ENCODE data around the gene NSDHL. TPM values are rescaled to one million over a fixed set of nuclear protein-coding genes. Genes with fewer than 3 reads are reported as not detected.
"Not testable (repeated sequence)": the region's sequence is repeated elsewhere in the genome, so short reads cannot be mapped to it uniquely, and the experiment has no call there.

The NSDHL gene
- total RNA-seq, 2 experiments from 2014 or later = 20.2 to 23.3 TPM

DNA sequence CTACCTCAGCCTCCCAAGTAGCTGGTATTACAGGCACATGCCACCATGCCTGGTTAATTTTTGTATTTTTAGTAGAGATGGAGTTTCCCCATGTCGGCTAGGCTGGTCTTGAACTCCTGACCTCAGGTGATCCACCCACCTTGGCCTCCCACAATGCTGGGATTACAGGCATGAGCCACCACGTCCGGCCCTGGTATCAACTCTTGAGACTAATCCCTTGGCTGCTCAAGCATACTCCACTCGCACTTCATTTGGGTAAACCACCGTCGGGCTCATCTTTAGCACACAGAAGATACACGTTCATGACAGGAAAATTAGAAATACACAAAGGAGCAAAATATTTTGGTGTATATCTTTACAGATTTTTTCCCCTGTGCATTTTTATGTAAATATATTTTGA lies 79.2 kb downstream of the NSDHL start:
- intact Hi-C loops (cut with micrococcal nuclease); CTCF ChIA-PET; H3K9me3 Mint-ChIP-seq; H3K36me3 Mint-ChIP-seq; DNase-seq; POLR2A ChIA-PET; H3K4me3 Mint-ChIP-seq; H3K4me1 Mint-ChIP-seq (ENCODE audit: low read depth); H3K27me3 Mint-ChIP-seq; H3K27ac Mint-ChIP-seq: not testable (repeated sequence)

DNA sequence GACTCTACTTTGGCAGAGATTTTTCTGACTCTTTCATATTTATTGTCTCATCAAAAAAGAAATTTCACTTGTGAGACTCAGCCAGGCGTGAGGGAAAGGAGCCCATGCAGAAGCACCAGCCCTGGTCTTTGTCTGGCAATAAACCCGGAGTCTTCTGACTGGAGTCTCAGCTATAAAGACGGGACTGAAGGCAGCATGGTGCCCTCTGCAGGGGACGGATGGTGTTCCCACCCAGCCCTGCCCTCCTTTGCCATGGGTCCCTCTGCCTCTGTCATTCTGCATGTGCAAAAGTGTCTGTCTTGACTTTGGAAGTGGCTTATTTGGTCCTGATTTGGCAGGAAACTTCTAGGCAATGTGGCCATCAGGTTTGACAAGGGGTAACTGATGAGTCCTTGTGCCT lies 81.2 kb downstream of the NSDHL start:
- Mint-ChIP-seq H3K4me3 (no peak overlapping the region), H3K9me3 (no peaks in the 10 kb centered on the region), H3K36me3 (no peaks in the 10 kb centered on the region), H3K27ac (no peak overlapping the region), H3K4me1 (ENCODE audit: low read depth) (no peaks in the 10 kb centered on the region), H3K27me3 (peaks cover under 1% of the 10 kb centered on the region)
- ChIA-PET CTCF (no interaction called here), POLR2A (no interaction called here)
- intact Hi-C loops (cut with micrococcal nuclease) = no loop called here
- peak; percentile 14 for DNase-seq

DNA sequence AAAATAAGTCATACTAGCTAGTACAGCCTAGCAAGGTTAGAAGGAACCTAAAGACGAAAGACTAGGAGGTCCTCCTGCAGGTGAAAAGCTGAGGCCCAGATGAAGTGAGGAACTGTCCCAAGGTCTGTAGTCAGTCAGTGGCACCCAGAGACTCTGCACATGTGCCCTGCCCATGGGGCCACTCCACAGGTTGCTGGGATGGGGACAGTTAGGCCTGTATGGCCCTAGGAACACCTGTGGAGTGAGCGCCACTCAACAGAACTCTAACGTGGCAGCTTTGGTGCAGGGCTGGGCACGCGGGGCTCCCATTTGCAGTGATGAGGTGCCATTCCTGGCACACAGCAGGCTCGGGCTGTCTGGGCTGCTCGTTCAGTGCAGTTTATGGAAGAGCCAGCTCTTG lies 81.8 kb downstream of the NSDHL start:
- ChIA-PET POLR2A (no interaction called here), CTCF (no interaction called here)
- no peaks in the 10 kb centered on the region for H3K9me3 Mint-ChIP-seq
- H3K27ac Mint-ChIP-seq = no peak overlapping the region
- H3K4me3 Mint-ChIP-seq = no peak overlapping the region
- no peaks in the 10 kb centered on the region for H3K36me3 Mint-ChIP-seq
- no peak for DNase-seq
- intact Hi-C loops (cut with micrococcal nuclease) = no loop called here
- no peaks in the 10 kb centered on the region for H3K4me1 Mint-ChIP-seq (ENCODE audit: low read depth)
- H3K27me3 Mint-ChIP-seq = no peaks in the 10 kb centered on the region

DNA sequence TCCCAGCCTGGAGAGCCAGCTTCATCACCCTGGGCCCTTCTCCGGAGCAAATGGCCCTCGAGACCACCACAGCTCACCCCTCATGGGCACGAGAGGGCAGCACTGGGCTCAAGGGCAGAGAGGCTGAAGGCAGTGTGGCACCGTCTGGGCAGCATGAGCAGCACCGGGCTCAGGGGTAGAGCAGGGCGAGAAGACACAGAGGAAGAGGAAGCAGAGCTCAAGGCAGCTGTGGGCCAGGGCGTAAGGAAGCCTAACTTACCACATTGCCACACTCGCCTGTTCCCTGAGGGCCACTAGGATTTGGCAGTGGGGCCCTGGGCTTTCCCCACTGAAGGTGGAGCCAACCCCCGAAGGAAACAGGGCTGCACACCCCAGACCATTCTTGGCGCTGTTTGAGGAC lies 82.5 kb downstream of the NSDHL start:
- Mint-ChIP-seq H3K9me3 (no peaks in the 10 kb centered on the region), H3K4me1 (ENCODE audit: low read depth) (no peaks in the 10 kb centered on the region), H3K27ac (no peak overlapping the region), H3K4me3 (no peak overlapping the region), H3K36me3 (no peaks in the 10 kb centered on the region), H3K27me3 (no peaks in the 10 kb centered on the region)
- CTCF ChIA-PET = interaction anchor here (0.7 to 1.4 kb wide), 2 partner anchors 8 to 10 kb away, joined by 3 to 4 read pairs; no protein-coding TSS in a partner anchor
- intact Hi-C loops (cut with micrococcal nuclease) = no loop called here
- POLR2A ChIA-PET = no interaction called here
- DNase-seq = no peak

DNA sequence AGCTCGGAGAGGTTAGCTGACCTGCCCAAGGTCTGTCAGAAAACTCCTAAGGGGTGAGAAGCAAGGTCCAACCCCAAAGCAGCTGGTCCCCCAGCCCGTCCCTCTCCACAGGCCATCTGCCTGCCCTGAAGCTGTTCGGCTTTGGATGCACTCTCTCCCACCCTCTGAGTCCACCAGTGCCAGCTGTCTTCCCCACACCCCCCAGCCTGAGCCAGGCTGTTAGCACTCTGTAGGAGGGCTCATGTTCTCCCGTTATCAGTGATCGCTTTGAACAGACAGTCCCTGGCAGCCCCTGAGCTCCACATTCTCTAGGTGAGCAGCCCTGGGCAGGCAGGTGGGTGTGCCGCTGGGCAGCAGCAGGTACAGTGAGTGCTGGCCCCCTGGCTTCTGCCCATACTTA lies 83.0 kb downstream of the NSDHL start:
- no peaks in the 10 kb centered on the region for H3K9me3 Mint-ChIP-seq
- H3K27ac Mint-ChIP-seq = no peak overlapping the region
- no peaks in the 10 kb centered on the region for H3K27me3 Mint-ChIP-seq
- DNase-seq = no peak
- intact Hi-C loops (cut with micrococcal nuclease) = no loop called here
- POLR2A ChIA-PET = no interaction called here
- CTCF ChIA-PET = interaction anchor here (0.6 to 1.4 kb wide), 3 partner anchors 8 to 10 kb away, joined by 3 to 4 read pairs (median 3); no protein-coding TSS in a partner anchor
- no peak overlapping the region for H3K4me3 Mint-ChIP-seq
- H3K36me3 Mint-ChIP-seq = no peaks in the 10 kb centered on the region
- no peaks in the 10 kb centered on the region for H3K4me1 Mint-ChIP-seq (ENCODE audit: low read depth)

DNA sequence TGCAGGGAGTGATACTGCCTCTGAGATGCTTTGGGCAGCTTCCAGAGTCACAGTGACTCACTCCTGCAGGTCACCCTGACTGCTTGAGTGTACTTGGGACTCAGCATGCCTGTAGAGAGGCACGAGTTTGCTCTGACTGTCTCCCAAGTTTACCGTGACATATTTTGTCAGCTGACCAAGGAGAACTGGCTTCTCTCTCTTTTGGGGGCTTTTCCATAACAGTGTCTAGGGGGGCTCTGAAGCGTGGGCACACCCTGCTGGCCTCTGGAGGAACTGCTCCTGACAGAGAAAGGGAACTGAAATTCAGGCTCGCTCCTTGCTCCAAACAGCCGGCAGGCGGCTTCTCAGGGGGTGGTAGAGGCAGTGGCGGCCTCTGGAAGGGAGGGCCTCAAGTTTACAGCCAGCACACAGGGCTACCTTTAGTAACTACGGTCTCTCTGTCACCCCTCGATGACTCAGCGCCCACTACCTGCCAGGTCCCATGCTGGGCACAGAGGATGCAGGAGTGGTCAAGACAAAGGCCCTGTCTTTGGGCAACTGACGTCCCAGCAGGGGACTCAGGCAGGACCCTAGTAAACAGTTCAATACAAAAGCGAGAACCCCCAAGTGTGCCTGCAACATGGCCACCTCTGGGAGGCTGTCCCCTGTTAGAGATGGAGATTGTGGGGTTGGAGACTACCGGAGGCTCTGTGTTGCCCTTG lies 84.8 kb downstream of the NSDHL start:
- Mint-ChIP-seq H3K4me3 (no peak overlapping the region), H3K27ac (no peak overlapping the region), H3K36me3 (no peaks in the 10 kb centered on the region), H3K9me3 (no peaks in the 10 kb centered on the region), H3K27me3 (no peaks in the 10 kb centered on the region), H3K4me1 (ENCODE audit: low read depth) (no peaks in the 10 kb centered on the region)
- DNase-seq = peak; percentile 9
- ChIA-PET CTCF (no interaction called here), POLR2A (no interaction called here)
- intact Hi-C loops (cut with micrococcal nuclease) = no loop called here

DNA sequence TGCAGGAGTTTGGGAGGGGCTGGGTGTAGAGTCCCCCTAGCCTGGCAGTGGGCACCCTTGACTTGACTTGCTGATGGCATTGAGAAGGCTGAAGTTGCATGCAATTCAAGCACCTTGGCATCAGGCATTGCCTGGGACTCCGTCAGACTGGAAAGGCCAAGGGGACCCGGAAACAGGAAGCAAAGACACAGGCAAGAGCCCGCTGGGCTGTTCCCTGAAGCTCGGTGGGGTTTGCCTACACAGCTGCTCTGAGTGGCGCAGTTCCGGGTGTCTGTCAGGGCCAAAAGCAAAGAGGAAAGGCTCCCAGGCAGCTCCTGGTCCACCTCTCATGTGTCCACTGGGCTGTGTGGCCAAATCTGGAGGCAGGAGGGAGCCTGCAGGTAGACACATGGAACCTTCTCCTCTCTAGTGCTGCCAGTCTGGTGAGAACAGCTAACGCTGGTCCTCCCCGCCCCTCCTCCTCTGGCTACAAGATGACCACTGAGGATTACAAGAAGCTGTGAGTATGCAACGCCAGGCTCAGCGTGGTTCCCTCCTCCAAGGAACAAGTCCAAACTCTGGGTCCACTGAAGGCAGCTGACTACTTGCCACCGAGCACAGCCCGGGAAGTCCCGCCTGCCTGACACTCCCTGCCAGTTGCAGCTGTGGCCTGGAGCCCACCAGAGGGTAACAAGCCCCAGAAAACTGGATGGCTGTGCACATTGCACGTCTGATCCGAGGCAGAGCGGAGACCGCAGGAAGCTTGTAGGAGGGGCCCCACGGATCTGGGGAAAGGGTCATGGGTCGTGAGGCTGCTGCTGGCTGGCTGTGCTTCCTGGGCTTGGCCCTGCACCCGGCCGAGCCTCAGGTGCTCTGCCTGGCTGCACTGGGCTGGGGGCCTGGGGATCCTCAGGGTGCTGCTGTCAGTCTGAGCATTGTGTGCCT lies 87.1 kb downstream of the NSDHL start:
- Mint-ChIP-seq H3K4me3 (no peak overlapping the region), H3K9me3 (no peaks in the 10 kb centered on the region), H3K4me1 (ENCODE audit: low read depth) (no peaks in the 10 kb centered on the region), H3K27me3 (no peaks in the 10 kb centered on the region), H3K27ac (no peak overlapping the region), H3K36me3 (no peaks in the 10 kb centered on the region)
- ChIA-PET POLR2A (no interaction called here), CTCF (no interaction called here)
- DNase-seq = no peak
- intact Hi-C loops (cut with micrococcal nuclease) = no loop called here

DNA sequence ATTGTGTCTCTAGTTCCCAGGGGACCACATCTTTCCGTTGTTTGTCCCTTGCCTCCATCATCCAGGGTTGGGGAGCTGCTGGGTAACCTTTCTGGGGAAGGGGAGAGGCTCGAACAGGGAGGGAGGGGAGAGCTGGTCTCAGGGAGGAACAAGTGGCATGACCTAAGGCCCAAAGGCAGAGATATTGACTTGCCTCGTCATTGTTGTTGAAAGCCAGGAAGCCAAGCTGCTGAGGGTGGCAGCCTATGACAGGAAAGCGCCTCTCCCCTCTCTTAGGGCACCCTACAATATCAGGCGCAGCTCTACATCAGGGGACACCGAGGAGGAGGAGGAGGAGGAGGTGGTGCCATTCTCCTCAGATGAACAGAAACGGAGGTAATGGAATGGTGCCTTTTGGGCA lies 87.8 kb downstream of the NSDHL start:
- POLR2A ChIA-PET = no interaction called here
- CTCF ChIA-PET = no interaction called here
- Mint-ChIP-seq H3K4me1 (ENCODE audit: low read depth) (no peaks in the 10 kb centered on the region), H3K27ac (no peak overlapping the region), H3K27me3 (no peaks in the 10 kb centered on the region), H3K9me3 (no peaks in the 10 kb centered on the region), H3K36me3 (no peaks in the 10 kb centered on the region), H3K4me3 (no peak overlapping the region)
- no peak for DNase-seq
- intact Hi-C loops (cut with micrococcal nuclease) = no loop called here

Other genes starting within 250 kb of the NSDHL start
- not detected for gene GABRQ, start 193.2 kb upstream of the NSDHL start, total RNA-seq
- not detected for gene MAGEA3, start 132.3 kb upstream of the NSDHL start, total RNA-seq
- gene CSAG2, start 121.8 kb upstream of the NSDHL start, total RNA-seq = under 1 TPM in 1 of 2 experiments, not detected in 1; 0.88 TPM
- not detected for gene MAGEA2B, start 116.4 kb upstream of the NSDHL start, total RNA-seq
- not detected for gene CSAG1, start 97.3 kb upstream of the NSDHL start, total RNA-seq
- not detected for gene MAGEA12, start 97.3 kb upstream of the NSDHL start, total RNA-seq
- gene MAGEA2, start 77.2 kb upstream of the NSDHL start, total RNA-seq = not detected
- 1 to 10 TPM in 1 of 2 experiments, not detected in 1; 1.3 TPM for gene CSAG3, start 71.8 kb upstream of the NSDHL start, total RNA-seq
- not detected for gene MAGEA6, start 61.4 kb upstream of the NSDHL start, total RNA-seq
- gene CETN2, start 306 bp upstream of the NSDHL start, total RNA-seq = 10 to 100 TPM; 12.3 to 12.6 TPM
- gene ZNF185, start 67.0 kb downstream of the NSDHL start, total RNA-seq = 1 to 10 TPM in 1 of 2 experiments, under 1 TPM in 1; 0.82 to 1.4 TPM
- under 1 TPM in 1 of 2 experiments, not detected in 1; 0.10 TPM for gene PNMA5, start 163.1 kb downstream of the NSDHL start, total RNA-seq
- gene PNMA3, start 225.4 kb downstream of the NSDHL start, total RNA-seq = 1 to 10 TPM; 1.2 to 1.4 TPM
- under 1 TPM; 0.50 to 0.56 TPM for gene PNMA6A, start 241.4 kb downstream of the NSDHL start, total RNA-seq